ENCODE measurements around the gene HPSE.

HPSE gene

GRCh38 chr4:83334425-83335241 is at the start of gene HPSE:
TSS of gene HPSE (minus strand) at chr4:83334848. CDS start at chr4:83334782, 66 bp downstream.
- ATAC-seq (peak; percentile 77), DNase-seq (peak; percentile 61)
- Mint-ChIP-seq H3K27ac (peak within 1 kb of the TSS; percentile 73), H3K36me3 (ENCODE audit: low read depth) (no peaks in the 10 kb centered on the region), H3K4me3 (peak within 1 kb of the TSS; percentile 81), H3K4me1 (peaks cover 18% of the 10 kb centered on the region), H3K9me3 (peaks cover 10% of the 10 kb centered on the region), H3K27me3 (peaks cover 21% of the 10 kb centered on the region)

- ATAC-seq: no peak
These were observed 48.2 kb upstream of the HPSE start for GRCh38 chr4:83382850-83383249.

GRCh38 chr4:83381173-83381572 is 46.5 kb upstream of the HPSE start:
- Mint-ChIP-seq H3K9me3 (peaks cover 21% of the 10 kb centered on the region), H3K4me3 (no peak overlapping the region), H3K36me3 (ENCODE audit: low read depth) (peaks cover 13% of the 10 kb centered on the region), H3K27ac (no peak overlapping the region), H3K4me1 (peaks cover 3% of the 10 kb centered on the region), H3K27me3 (no peaks in the 10 kb centered on the region)
- no peak for ATAC-seq
- DNase-seq: no peak

More at GRCh38 chr4:83382850-83383249, 48.2 kb upstream of the HPSE start:
- peaks cover 9% of the 10 kb centered on the region for H3K4me1 Mint-ChIP-seq
- H3K27me3 Mint-ChIP-seq: no peaks in the 10 kb centered on the region
- peaks cover 12% of the 10 kb centered on the region for H3K9me3 Mint-ChIP-seq
- H3K4me3 Mint-ChIP-seq: no peak overlapping the region
- peaks cover 3% of the 10 kb centered on the region for H3K36me3 Mint-ChIP-seq (ENCODE audit: low read depth)
- no peak overlapping the region for H3K27ac Mint-ChIP-seq
- no peak for DNase-seq

DNA sequence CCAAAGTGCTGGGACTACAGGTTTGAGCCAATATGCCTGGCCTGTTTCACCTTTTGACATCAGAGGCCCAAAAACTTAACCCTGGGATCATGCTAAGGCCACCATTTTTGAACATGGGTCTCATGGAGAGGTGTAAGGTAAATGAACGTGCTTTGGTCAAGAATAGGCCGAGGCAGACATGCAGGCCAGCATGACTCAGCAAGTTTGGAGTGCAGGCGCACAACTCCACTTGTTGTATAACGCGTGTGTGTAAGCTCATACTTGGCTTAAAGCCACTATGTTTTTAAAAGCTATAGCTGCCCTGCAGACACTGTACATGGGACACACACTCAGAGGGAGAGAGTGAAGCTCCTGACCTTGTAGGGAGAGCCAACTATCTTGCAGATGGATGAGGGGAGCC is 43.8 kb upstream of the HPSE start:
- Mint-ChIP-seq H3K4me1 (peaks cover 3% of the 10 kb centered on the region), H3K27me3 (no peaks in the 10 kb centered on the region), H3K36me3 (ENCODE audit: low read depth) (peaks cover 14% of the 10 kb centered on the region), H3K9me3 (peaks cover 21% of the 10 kb centered on the region), H3K4me3 (no peak overlapping the region), H3K27ac (no peak overlapping the region)
- DNase-seq (no peak), ATAC-seq (no peak)

GRCh38 chr4:83372931-83373330 is 38.3 kb upstream of the HPSE start:
- Mint-ChIP-seq H3K9me3 (peaks cover 10% of the 10 kb centered on the region), H3K27ac (no peak overlapping the region), H3K27me3 (no peaks in the 10 kb centered on the region), H3K4me3 (no peak overlapping the region), H3K36me3 (ENCODE audit: low read depth) (peaks cover 11% of the 10 kb centered on the region), H3K4me1 (peaks cover 3% of the 10 kb centered on the region)
- ATAC-seq (no peak), DNase-seq (no peak)

DNA sequence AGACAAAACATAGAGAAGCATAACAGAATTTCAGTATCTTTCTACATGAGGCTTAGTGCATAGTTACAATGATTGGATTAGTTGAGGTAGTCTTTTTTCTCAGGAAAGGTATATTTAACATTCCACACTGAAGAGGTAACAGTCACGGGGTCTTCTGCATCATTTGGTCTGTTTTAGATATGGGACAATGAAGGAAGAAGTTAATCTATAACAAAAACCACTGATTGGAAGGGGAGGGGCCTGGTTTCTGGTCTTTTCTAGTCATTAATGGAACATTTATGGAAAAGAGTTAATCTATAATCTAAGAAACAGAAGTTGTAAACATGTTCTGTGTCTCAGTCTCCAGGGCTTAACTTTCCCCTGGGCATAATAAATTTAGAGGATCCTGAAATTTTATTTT is 37.3 kb upstream of the HPSE start:
- peaks cover 3% of the 10 kb centered on the region for H3K36me3 Mint-ChIP-seq (ENCODE audit: low read depth)
- no peak for DNase-seq
- no peaks in the 10 kb centered on the region for H3K27me3 Mint-ChIP-seq
- H3K27ac Mint-ChIP-seq: no peak overlapping the region
- no peak for ATAC-seq
- H3K9me3 Mint-ChIP-seq: peaks cover 1% of the 10 kb centered on the region
- H3K4me3 Mint-ChIP-seq: no peak overlapping the region
- peaks cover 3% of the 10 kb centered on the region for H3K4me1 Mint-ChIP-seq

DNA sequence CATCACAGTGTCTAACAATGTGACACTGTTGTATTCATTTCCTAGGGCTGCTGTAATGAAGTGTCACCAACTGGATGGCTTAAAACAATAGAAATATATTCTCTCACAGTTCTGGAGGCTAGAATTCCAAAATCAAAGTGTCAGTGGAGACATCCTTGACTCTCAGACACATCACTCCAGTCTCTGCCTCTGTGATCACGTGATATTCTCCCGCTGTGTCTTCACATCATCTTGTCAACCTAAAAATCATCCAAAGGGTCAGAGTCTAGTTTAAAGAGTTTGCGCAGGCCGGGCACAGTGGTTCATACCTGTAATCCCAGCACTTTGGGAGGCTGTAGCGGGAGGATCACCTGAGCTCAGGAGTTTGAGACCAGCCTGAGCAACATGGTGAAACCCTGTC is 36.6 kb upstream of the HPSE start:
- Mint-ChIP-seq H3K4me3 (no peak overlapping the region), H3K9me3 (no peaks in the 10 kb centered on the region), H3K27ac (no peak overlapping the region), H3K4me1 (peaks cover 6% of the 10 kb centered on the region), H3K36me3 (ENCODE audit: low read depth) (peaks cover 1% of the 10 kb centered on the region), H3K27me3 (no peaks in the 10 kb centered on the region)
- no peak for DNase-seq
- no peak for ATAC-seq

- Mint-ChIP-seq H3K9me3 (no peaks in the 10 kb centered on the region), H3K4me1 (peaks cover 6% of the 10 kb centered on the region), H3K36me3 (ENCODE audit: low read depth) (no peaks in the 10 kb centered on the region), H3K27ac (no peak overlapping the region), H3K4me3 (no peak overlapping the region), H3K27me3 (no peaks in the 10 kb centered on the region)
- ATAC-seq: peak; percentile 43
- DNase-seq: no peak
These were observed 35.9 kb upstream of the HPSE start for GRCh38 chr4:83370640-83370906.

DNA sequence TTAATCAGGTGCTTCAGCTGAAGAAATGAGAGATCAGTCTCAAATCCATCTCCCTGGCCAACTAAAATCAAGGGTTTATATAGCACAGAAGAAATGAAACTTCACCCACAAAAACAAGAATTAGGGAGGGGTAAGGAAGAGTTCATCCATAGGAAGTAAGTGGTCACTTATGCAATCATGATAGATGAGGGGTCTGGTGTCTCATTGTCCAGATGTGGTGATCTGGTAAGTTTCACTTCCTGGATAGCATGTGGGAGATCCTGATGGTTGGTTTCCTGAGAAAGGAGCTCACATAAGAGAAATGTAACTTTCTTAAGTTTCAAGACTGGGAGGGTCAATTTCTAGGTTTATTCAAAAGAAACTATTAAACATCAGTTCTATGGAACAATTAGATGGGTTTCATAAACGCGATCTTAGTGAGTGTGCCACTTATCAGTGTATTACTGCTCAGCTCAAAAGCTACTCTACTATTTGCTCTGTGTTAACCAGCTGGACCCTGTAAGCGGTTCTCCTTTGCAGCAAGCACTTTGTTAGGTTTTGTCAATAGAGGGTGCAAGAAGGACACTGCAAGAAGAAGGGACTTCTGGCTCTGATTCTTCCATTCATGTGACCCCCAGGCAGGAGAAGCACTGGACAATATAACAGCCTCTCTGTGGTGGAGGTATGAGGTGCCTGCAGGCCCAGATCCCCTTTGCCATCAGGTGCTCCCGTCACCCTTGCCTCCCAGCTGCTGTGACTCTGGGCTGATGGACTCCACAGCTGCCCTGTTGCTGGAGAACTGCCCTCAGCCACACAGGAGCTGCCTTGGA is 35.4 kb upstream of the HPSE start:
- Mint-ChIP-seq H3K9me3 (no peaks in the 10 kb centered on the region), H3K36me3 (ENCODE audit: low read depth) (no peaks in the 10 kb centered on the region), H3K4me1 (peaks cover 6% of the 10 kb centered on the region), H3K4me3 (no peak overlapping the region), H3K27ac (no peak overlapping the region), H3K27me3 (peaks cover 3% of the 10 kb centered on the region)
- ATAC-seq (no peak), DNase-seq (no peak)

GRCh38 chr4:83364312-83364711 is 29.7 kb upstream of the HPSE start:
- Mint-ChIP-seq H3K4me3 (no peak overlapping the region), H3K27ac (no peak overlapping the region), H3K27me3 (peaks cover 4% of the 10 kb centered on the region), H3K4me1 (peaks cover 5% of the 10 kb centered on the region), H3K9me3 (no peaks in the 10 kb centered on the region), H3K36me3 (ENCODE audit: low read depth) (no peaks in the 10 kb centered on the region)
- DNase-seq (no peak), ATAC-seq (no peak)

DNA sequence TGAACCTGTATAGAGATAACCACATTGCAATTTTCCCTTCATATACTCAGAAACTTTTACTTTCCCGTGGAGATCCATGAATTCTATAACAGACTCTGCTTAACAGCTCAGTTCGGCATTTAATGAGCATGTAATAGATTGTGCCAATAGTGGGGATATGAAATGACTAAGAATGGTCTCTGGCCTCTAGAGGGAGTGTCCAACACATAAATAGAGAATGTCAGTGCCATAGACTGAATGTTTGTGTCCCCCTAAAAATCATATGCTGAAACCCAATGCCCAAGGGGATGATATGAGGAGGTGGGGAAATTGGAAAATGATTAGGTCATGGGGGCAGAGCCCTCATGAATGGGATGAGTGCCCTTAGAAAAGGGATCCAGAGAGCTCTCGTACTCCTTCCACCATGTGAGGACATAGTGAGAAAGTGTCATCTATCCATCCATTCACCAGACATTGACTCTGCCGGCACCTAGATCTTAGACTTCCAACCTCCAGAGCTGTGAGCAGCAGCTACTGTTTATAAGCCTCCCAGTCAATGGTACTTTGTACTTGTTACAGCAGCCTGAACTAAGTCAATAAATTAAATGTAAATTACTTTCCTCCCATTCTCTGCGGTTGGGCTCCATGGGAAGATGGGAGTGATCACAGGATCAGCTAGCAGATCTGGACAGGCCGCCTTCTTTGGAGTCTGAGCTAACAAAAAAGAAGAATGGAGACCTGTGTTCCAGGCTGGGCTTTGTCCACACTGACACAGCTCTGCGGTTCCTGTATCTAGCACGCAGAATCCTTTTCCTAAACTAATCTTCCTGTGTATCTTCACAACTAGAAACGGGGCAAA is 28.1 kb upstream of the HPSE start:
- Mint-ChIP-seq H3K36me3 (ENCODE audit: low read depth) (no peaks in the 10 kb centered on the region), H3K9me3 (no peaks in the 10 kb centered on the region), H3K4me1 (peaks cover 12% of the 10 kb centered on the region), H3K27ac (no peak overlapping the region), H3K4me3 (no peak overlapping the region), H3K27me3 (peaks cover 4% of the 10 kb centered on the region)
- DNase-seq: no peak
- ATAC-seq: peak; percentile 30

GRCh38 chr4:83361416-83362103 is 26.9 kb upstream of the HPSE start:
- Mint-ChIP-seq H3K4me1 (peaks cover 24% of the 10 kb centered on the region), H3K27me3 (peaks cover 4% of the 10 kb centered on the region), H3K36me3 (ENCODE audit: low read depth) (no peaks in the 10 kb centered on the region), H3K4me3 (no peak overlapping the region), H3K27ac (no peak overlapping the region), H3K9me3 (no peaks in the 10 kb centered on the region)
- DNase-seq (no peak), ATAC-seq (no peak)

GRCh38 chr4:83360018-83360417 is 25.4 kb upstream of the HPSE start:
- ATAC-seq (no peak), DNase-seq (no peak)
- no peaks in the 10 kb centered on the region for H3K9me3 Mint-ChIP-seq
- peaks cover 2% of the 10 kb centered on the region for H3K27me3 Mint-ChIP-seq
- H3K27ac Mint-ChIP-seq: no peak overlapping the region
- peaks cover 26% of the 10 kb centered on the region for H3K4me1 Mint-ChIP-seq
- peaks cover 2% of the 10 kb centered on the region for H3K36me3 Mint-ChIP-seq (ENCODE audit: low read depth)
- no peak overlapping the region for H3K4me3 Mint-ChIP-seq

DNA sequence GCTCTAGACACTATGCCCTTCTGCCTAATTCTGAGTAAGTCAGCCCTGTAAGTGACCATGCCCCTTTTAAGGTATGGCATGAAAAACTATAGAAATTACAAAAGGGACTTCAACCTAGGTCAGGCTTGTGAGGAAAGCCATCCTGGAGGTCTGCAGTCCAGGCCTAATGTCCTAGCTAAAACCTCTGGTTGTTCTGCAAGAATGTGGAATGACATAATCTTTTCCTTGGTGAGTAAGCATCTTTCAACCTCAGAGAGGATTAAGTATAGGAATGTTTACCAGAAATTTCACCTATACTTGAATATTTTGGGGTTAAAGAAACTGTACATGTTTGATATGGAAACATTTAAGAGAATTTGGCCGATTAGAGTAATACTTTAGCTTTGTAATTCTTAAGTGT is 23.8 kb upstream of the HPSE start:
- DNase-seq: no peak
- Mint-ChIP-seq H3K4me3 (no peak overlapping the region), H3K9me3 (peaks cover 8% of the 10 kb centered on the region), H3K36me3 (ENCODE audit: low read depth) (peaks cover 2% of the 10 kb centered on the region), H3K4me1 (peaks cover 26% of the 10 kb centered on the region), H3K27me3 (no peaks in the 10 kb centered on the region), H3K27ac (no peak overlapping the region)
- no peak for ATAC-seq

All from activated naive CD8-positive, alpha-beta T cell treated with anti-CD3 and anti-CD28 coated beads, Interleukin-2, amount 50 U/mL, for 24 hours (primary cell).